Renal cortex interstitium (tissue), 11 donors: ENCODE results near the gene GTF2A2. TPM values are rescaled to one million over a fixed set of nuclear protein-coding genes. Genes with fewer than 3 reads are reported as not detected.
"Not testable (repeated sequence)": the region's sequence is repeated elsewhere in the genome, so short reads cannot be mapped to it uniquely, and the experiment has no call there.

Experiments
- DNase-seq, 11 donors: peaks; one replicate each; pipeline ENCODE4 v3.0.0-alpha.2; 2013; ENCODE audit warnings: low read depth in 9 of 11, low spot score in 4 of 11; ENCODE audit errors: extremely low read depth in 1 of 11
- polyA plus RNA-seq, 3 donors: library from polyadenylated mRNA; unstranded; fragments of 120-200 nt; gene quantifications; one replicate each; pipeline ENCODE4 v1.2.1, GENCODE V29; 2013; ENCODE audit not compliant: insufficient read length in 3 of 3

The GTF2A2 gene
- polyA plus RNA-seq, 3 donors: 119 to 150 (median 139) TPM

- no peak for DNase-seq
Measured at GRCh38 chr15:59685737-59686297, 28.5 kb upstream of the GTF2A2 start.

DNA sequence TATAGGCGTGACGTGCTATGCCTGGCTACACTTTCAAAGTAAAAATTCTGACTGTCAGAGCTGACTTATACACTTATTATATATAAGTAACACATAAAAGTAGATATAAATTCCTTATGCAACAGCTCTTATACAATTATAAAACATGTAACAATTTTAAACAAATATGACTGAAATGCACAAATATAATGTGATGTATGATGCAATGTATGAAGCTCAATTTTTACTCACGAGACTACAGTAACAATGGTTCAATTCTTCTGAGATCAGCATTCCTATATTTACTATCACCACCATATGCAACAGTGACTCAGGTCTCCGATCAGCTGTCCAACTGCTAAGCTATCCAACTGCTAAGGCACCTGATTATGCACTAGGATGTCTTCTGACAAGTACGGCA lies 23.6 kb upstream of the GTF2A2 start:
- DNase-seq: no peak

- DNase-seq: no peak
Measured at GRCh38 chr15:59680346-59680745, 23.0 kb upstream of the GTF2A2 start.

- DNase-seq: no peak
Measured at GRCh38 chr15:59678620-59679019, 21.3 kb upstream of the GTF2A2 start.

DNA sequence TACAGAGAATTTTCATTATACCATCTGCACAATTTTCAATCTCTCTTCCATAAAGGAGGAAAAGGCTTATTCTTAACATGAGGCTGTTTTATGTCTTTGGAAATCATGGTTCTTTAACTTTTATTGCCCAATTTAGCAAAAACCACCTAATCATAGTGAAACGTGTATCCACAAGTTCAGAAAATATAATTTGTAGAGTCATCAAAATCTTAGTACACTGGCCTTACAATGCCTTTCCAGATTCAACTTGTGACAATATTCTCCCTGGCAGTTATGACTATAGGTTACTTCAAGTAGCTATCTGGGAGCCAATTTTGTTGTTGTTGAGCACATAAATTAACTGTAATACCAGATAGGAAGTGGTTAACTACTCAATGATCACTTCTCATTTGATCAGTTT lies 20.9 kb upstream of the GTF2A2 start:
- no peak for DNase-seq

DNA sequence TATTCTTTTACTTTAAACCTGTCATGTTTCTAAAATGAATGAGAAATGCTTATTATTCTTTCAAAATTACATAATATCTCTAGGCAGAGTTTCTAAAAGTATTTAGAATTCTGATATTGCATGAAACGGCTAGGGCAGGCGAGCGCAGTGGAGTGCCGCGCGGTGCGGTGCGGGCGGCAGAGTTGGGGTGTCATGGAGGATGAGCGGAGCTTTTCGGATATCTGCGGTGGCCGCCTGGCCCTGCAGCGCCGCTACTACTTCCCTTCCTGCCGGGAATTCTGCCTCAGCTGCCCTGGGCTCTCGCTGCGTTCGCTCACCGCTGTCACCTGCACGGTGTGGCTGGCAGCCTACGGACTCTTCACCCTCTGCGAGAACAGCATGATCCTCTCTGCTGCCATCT lies 19.2 kb upstream of the GTF2A2 start:
- DNase-seq: no peak

DNA sequence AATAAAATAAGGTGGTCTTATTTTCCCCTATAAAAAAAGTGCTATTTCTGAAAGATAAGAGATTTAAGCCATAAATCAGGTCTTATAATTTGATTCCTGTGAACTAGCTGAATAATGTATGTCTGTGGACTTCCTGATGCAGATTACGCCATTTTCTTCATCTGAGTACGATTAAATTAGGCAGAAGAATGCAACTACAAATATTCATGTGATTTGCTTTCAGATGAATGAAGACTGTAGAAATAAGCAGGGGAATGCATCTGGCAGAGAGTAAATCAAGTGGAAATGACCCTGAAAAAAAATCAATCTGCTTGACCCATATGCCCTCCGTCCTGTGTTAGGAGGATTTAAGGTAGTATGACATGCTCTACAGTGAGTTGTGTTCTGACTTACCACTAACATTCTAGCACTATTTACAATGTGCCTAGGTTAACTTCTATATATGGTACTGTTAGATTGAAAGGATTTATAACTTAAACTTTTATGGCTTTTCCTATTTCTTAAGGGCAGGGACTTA lies 17.1 kb upstream of the GTF2A2 start:
- no peak for DNase-seq

DNA sequence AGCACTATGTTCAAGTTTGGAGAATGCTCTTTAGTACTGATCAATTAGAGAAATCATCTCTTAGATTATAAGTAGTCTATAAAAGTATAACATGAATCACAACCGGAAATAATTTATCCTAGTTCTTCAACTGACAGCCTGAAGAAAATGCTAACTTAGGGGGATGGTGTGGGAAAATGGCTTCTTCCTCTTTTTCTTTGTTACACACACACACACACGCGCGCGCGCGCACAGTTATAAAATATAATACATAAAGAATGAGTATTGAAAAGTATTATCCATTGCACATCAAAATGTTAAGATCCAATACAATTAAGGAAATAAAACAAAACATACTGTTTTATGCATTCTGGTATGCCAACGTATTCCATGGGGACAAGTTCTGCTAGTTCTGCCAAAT lies 11.2 kb upstream of the GTF2A2 start:
- no peak for DNase-seq

DNA sequence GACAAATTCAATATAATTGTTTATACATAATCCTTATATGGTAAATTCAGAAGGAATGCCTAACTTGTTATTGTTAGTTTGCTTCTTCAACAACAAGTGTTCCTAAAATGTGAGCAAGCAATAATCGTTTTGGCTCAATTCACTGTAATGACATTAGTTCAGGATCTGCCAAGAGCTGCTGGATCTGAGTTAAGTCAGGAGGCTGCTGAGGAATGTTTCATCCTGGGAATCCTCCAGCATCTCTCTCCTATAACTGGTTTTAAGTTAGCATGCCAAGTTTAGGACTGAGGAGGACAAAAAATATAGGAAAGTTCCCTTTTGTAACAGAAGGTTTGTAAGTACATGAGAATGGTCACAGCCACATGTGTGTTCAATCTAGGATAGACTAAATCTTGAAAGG lies 4.9 kb upstream of the GTF2A2 start:
- no peak for DNase-seq

- no peak for DNase-seq
Measured at GRCh38 chr15:59659366-59659765, 2.1 kb upstream of the GTF2A2 start.

- peak in 2 of 11 donors; percentile 0 to 5 for DNase-seq
Measured at GRCh38 chr15:59657635-59658125, 365 bp upstream of the GTF2A2 start.

DNA sequence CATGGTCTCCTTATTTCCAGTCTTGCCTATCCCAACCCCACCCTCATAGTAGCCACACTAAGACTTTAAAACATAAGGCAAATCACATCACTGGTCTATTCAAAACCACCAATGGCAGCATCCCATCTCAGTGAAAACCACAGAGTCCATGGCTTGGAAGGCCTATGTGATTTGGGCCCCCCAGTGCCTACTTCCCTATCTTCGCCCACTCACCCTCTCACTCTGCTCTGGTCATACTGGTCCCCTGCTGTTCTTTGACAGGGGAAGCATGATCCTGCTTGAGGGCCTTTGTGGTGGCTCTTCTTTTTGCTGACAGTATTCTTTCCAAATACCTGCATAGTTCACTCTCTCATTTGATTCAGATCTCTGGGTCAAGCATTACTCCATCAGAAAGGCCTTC lies 3.3 kb downstream of the GTF2A2 start:
- no peak for DNase-seq

GRCh38 chr15:59649603-59650002 lies 7.7 kb downstream of the GTF2A2 start:
- DNase-seq: no peak

DNA sequence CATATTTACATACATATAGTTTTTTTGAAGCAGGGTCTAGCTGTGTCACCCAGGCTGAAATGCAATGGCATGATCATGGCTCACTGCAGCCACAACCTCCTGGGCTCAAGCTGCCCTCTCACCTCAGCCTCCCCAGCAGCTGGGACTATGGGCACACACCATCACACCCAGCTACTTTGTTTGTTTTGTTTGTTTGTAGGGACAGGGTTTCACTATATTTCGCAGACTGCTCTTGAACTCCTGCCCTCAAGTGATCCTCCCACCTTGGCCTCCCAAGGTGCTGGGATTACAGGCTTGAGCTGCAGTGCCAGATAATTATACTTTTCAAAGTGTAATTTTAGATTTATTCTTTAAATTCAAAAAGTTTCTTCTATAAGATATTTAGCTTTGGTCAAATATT lies 10.2 kb downstream of the GTF2A2 start:
- DNase-seq: no peak

DNA sequence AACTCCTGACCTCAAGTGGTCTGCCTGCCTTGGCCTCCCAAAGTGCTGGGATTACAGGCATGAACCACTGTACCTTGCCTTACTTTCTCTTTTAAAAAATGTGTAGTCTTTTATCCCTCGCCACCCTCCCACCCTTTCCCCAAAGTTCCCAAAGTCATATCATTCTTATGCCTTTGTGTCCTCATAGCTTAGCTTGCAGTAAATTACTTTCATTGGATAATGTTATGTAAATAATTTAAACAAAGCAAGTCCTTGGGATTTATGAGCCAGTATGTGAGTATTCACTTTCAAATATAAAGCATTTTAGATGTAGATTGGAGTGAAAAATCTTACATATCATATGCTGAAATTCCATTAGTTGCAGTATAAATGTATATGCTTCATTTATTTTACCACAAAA lies 11.0 kb downstream of the GTF2A2 start:
- DNase-seq: no peak

- not testable (repeated sequence) for DNase-seq
Measured at GRCh38 chr15:59645812-59646211, 11.5 kb downstream of the GTF2A2 start.

GRCh38 chr15:59644756-59645155 lies 12.6 kb downstream of the GTF2A2 start:
- DNase-seq: no peak

DNA sequence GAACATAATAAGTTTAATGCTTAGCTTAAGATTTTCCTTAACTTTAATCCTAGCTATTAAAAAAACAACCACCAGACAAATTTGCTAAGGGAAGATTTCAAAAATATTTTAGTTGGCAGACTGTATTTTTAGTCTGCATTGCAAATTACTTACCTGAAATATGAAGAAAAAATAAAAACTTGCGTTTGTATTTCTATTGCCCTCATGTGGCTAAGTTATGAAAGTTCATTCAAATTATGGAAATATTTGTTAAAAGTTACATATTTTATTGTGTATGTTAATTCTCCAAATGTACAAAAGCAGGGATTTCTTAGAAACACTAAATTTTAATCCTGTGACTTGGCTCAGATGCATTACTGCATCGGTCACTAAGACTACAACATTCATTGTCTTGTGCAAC lies 15.0 kb downstream of the GTF2A2 start:
- DNase-seq: no peak

DNA sequence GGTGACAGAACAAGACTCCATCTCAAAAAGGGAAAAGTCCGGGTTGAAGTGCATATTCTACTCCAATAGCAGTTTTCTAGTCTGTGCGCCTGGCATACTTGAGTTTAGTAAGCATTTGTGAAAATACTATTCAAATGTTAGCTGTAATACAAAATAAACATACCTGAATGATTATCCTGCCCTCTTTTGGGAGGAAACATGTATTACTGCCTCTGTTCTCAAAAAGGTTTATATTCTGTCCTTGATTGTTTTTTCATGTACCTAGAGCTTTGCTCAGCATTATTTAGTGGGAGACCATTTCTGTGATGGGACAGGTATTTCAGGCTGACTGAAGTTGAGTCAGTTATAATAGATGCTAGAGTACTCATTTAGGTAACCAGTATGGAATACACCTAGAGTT lies 19.8 kb downstream of the GTF2A2 start:
- not testable (repeated sequence) for DNase-seq

GRCh38 chr15:59636184-59636583 lies 21.1 kb downstream of the GTF2A2 start:
- no peak for DNase-seq

GRCh38 chr15:59632714-59633113 lies 24.6 kb downstream of the GTF2A2 start:
- no peak for DNase-seq
